AML-193 (cell line): ENCODE results near the gene KANSL3.
A peak's percentile ranks its signal among the peaks of the same experiment; 100 is the strongest.
"Not testable (repeated sequence)": the region's sequence is repeated elsewhere in the genome, so short reads cannot be mapped to it uniquely, and the experiment has no call there.

Source experiments
- DNase-seq, 2 experiments: peaks; one replicate each; lab custom pipeline; 2025; lab: John Stamatoyannopoulos, UW

Gene KANSL3

DNA sequence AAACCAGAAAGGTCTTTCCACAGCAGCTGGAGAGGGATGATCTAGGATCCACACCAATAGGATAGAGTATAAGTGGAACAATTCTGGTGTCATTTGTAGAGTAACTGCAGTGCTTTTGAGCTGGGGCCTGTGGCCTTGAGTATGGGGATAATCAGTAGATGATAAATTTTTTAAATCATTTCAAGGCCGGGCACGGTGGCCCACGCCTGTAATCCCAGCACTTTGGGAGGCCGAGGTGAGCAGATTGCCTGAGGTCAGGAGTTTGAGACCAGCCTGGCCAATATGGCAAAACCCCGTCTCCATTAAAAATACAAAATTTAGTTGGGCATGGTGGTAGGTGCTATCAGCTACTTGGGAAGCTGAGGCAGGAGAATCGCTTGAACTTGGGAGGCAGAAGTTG is 80.7 kb downstream of the KANSL3 start:
- not testable (repeated sequence) for DNase-seq

DNA sequence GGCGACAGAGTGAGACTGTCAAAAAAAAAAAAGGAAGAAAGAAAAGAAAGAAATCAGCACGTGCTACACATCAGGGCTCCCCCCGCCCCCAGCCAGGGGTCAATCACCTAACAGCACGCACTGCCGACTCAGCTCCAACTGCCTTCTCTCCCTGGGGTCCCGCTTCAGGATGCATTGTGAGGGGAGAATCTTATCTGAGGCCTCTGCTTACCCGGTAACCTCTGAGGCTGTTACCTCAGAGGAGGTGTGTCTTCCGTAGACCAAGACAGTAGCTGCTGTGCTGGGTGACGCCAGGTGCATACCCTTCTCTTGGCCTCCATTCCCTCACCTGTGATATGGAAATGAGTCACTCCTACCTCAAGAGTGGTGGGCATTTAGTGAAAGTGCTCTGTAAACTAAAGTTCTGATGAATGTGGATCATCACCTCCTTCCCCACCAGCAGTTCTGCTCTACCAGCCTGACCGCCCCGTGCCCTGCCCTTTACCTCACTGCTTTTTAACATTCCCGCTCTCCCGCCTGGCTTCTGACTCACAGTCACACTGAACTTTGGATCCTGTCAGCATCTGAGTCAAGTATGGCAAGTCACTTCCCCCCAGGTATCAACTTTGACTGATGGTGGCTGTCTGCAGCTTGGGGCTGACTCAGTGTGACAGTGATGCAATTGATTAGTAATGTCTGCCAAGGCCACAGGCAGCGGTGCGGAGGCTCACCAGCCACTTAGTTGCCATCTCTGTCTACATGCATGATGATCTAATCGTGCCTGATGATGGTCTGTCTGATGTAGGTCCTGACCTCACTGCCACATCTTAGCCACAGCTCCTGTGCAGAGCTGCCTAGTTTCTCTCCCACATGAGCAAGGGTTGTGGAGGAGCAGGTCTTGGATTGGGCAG is 81.4 kb downstream of the KANSL3 start:
- no peak for DNase-seq

GRCh38 chr2:96555146-96555610 is 82.9 kb downstream of the KANSL3 start:
- no peak for DNase-seq

DNA sequence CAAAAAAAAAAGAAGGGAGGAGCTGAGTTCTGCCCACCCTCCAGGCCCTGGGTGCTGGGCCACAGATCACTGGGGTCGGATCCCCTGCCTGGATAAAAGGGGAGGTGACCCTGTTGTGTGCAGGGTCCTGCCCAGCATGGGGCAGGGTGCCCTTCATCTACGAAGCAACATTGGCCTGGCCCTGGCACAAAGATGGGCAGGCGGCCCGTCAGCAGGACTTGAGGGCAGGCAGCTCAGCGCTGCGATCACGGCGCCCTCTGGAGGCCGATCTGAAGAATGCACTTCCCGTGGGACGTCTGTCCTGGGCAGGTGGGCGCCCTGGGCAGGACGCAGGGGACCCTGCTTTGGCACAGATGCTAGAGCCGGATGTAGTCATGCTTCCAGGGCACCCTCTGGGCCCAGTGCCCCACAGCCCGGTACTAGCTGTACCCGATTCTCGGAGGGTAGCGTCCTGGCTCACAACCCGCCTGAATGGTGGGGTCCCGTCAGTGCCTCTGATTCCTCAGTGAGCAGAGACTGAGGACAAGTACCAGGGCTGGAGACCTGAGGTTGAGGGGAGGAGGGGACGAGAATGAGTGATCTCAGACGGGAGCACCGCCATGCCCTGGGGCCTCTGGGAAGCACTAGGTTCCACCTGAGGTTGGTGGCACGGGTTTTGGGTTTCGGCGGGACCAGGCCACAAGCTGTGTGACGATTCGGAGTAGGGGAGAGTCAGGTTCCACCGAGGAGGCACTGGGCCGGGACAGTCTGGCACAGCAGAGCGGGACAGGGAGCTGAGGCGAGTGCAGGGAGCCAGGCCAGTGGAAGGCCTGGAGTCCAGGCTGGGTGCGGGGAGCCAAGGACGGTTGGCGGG is 83.6 kb downstream of the KANSL3 start:
- DNase-seq = peak; percentile 40 to 48

DNA sequence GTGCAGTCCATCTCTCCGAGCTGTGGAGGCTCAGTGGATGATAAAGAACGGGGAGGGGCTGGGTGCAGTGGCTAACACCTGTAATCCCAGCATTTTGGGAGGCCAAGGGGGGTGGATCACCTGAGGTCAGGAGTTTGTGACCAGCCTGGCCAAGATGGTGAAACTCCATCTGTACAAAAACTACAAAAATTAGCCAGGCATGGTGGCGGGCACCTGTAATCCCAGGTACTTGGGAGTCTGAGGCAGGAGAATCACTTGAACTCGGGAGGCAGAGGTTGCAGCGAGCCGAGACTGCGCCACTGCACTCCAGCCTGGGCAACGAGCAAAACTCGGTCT is 84.2 kb downstream of the KANSL3 start:
- not testable (repeated sequence) for DNase-seq

DNA sequence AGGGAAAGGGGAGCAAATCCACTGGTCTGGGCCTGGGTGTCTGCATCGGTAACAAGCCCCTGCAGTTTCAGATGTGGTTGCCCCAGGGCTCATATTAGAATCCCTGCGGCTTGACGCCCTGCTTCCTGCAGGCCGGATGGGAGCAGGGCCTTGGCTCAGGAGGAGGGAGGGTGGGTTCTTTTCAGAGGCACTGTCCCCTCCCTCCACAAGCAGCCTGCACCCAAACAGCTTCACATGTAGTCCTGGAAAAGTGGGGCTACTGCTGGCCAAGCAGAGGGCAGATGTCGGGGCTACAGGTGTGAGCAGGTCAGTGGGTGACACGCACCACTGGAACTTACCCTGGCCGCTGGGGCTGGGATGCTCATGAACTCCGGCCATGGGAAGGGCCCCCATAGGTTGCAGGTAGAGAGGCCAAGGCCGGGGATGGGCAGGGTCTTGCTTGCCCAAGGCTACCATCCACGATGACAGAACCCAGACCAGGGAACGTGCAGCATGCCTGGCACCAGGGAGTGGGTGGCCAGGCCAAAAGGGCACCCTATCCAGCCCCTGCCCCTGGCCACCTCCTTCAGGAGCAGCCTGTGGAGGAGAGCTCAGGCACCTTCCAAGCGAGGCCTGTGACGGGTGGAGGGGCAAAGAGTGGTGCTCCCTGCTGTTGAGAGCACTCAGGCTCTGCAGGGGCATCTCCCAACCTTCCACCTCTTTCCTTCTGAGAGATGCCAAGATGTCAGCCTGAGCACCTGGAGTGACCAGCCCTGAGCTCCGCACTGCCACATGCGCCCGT is 84.7 kb downstream of the KANSL3 start:
- DNase-seq = no peak

DNA sequence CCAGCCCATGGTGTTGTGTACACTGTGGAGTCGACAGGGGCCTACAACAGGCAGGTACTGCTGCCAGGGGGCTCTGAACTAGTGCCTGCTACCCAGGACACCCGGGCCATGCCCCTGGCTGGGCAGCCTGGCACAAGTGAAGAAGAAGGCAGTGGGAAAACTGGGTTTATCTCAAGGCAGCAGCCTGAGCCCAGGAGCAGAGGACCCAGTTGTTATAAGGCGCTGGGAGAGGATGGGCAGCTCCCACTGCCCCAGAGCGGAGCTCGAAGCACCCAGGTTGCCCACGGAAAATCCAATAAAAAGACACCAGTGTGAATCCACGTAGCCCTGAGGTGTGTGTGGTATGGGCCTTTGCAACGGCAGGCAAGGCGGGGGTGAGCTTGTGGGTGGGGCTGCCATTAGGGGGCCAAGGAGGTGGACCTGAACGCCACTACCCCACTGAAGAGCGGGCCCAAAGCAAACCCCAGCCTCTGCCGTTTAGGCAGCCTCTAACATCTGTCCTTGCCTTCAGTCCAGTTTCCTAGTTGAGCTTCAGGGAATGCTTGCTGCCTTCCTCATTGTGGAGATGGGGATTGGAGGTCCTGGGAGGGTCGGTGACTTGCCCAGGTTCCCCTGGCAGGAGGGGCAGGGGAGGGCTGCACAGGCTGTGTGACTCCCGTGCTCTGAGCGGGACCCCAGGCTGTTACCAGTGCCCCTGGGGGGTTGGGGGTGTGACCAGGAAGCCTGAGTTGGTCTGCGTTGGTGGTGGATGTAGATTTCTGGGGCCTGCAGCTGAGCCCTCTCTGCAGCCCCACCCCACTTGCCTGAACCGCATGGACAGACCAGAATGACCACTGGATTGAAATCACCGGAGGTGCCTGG is 85.6 kb downstream of the KANSL3 start:
- no peak for DNase-seq

GRCh38 chr2:96551605-96552314 is 86.4 kb downstream of the KANSL3 start:
- no peak for DNase-seq

DNA sequence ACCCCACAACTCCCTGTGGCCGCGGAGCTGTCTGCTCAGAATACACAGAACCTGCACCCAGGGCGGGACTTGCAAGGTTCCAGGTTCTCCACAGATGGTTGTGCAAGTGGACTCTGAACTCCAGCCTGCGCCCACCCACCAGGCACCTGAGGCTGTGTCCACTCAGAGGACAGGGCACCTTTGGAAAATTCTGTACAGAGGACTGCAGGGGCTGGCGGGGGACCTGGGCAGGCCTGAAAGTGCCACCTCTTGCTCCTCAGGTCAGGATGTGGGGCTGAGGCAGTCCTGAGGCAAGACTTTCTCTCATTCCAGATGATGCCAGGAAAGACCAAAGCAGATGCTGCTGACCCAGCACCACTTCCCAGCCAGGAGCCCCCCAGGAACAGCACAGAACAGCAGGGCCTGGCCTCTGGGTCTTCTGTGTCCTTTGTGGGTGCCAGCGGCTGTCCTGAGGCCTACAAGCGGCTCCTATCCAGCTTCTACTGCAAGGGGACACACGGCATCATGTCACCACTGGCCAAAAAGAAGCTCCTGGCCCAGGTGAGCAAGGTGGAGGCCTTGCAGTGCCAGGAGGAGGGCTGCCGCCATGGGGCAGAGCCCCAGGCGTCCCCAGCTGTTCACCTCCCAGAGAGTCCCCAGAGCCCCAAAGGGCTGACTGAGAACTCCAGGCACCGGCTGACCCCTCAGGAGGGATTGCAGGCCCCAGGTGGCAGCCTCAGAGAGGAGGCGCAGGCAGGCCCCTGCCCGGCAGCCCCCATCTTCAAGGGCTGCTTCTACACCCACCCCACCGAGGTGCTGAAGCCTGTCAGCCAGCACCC is 87.1 kb downstream of the KANSL3 start:
- DNase-seq = no peak

DNA sequence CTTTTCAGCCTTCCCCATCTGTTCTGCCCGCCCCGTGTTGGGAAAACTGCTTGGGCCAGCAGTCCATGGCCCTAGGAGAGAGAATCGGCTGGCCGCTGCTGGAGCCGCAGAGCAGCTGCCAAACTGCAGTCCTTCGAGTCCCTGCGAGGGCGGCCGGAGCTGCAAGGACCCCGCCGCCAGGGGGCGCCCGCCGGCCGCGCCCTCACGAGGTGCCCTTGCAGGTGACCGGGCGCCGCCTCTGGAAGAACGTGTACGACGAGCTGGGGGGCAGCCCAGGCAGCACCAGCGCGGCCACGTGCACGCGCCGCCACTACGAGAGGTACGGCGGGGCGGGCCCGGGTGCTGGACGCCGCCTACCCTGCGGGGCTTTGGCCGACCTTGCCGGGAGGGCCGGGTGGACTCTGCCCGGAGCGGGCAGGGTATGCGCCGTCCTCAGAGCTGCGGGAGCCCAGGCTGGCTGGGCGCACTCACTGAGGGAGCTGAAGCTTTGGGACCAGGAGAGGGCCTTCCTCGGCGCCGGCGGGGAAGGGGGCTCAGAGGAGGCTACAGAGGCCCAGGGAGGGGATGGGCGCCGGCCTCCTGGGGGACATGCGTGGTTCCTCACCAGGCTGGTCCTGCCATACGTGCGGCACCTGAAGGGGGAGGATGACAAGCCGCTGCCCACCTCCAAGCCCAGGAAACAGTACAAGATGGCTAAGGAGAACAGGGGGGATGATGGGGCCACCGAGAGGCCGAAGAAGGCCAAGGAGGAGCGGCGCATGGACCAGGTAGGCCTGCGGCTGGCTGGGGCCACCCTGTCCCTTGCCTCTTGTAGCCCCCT is 87.9 kb downstream of the KANSL3 start:
- DNase-seq = no peak

DNA sequence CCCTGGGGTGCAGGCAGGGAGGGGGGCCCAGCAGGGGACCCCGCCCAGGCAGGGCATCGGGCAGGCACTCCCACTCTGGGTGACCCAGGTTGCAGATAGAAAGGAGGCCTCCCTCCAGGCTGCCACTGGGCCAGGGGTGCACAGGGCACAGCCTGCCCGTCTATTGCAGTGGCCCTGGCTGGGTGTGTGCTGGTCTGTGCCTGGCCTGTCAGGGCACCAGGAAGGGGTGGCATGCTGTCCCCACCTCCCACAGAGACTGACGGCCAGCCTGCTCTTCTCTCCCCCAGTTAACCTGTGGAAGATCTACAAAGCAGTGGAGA is 88.7 kb downstream of the KANSL3 start:
- DNase-seq = no peak

- DNase-seq = no peak
These were observed 89.3 kb downstream of the KANSL3 start for GRCh38 chr2:96548558-96549465.

- no peak for DNase-seq
These were observed 90.4 kb downstream of the KANSL3 start for GRCh38 chr2:96547731-96548171.

DNA sequence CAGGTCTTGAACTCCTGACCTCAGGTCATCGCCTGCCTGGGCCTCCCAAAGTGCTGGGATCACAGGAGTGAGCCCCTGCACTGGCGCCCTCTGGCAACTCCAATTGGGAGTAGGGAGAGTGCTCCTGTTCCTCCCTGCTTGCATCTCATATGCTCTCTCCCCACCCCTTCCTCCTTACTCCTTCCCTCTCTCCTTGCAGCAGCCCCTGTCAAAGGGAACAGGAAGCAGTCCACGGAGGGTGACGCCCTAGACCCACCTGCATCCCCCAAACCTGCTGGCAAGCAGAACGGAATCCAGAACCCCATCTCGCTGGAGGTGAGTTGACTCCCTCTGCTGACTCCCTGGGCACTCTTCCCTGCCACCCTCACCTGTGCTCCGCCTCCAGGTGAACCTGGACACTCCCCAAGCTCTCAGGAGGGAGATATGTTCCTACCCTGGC is 90.9 kb downstream of the KANSL3 start:
- no peak for DNase-seq

DNA sequence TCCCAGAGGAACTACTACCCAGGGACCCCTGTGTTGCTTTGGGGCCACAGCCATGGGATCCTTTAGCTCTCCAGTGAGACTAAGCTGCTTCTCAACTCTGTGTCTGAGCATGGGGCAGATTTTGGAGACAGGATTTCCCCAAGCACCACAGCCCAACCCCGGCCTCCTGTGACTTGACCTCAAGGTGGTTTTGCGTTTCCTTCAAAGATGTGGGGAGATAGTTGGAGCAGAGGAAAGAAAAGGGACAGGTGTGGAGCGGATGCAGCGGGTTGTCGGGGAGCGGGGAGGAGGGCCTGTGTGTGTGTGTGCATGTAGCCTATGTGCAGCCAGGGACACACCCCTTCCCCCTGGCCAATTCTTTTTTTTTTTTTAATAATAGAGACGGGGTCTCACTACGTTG is 91.3 kb downstream of the KANSL3 start:
- DNase-seq = no peak

GRCh38 chr2:96546321-96546720 is 91.8 kb downstream of the KANSL3 start:
- DNase-seq = no peak
